B cell (primary cell): ENCODE results near the gene KRT74. TPM values are rescaled to one million over a fixed set of nuclear protein-coding genes. Genes with fewer than 3 reads are reported as not detected.

Experiments used
- ATAC-seq: fragments of 200-7000 bp; cut with Tn5 transposase; one replicate; pipeline ENCODE4 v1.10.0; 2021; ENCODE audit warnings: low read depth, mild to moderate bottlenecking, moderate number of reproducible peaks, moderate library complexity
- CTCF ChIA-PET: fragments of 350-600 bp; sonication (Branson Sonifier 250); formaldehyde crosslinking; loops from one replicate; lab custom pipeline; 2021; ENCODE audit warnings: antibody characterized with exemption, inconsistent platforms; lab: Charles Lee
- POLR2A ChIA-PET: fragments of 350-600 bp; sonication (Branson Sonifier 250); formaldehyde crosslinking; loops from one replicate; lab custom pipeline; 2021; ENCODE audit warnings: antibody characterized with exemption; lab: Charles Lee
- DNase-seq: peaks from one replicate; pipeline ENCODE4 v3.0.0; 2013
- H2AFZ ChIP-seq: 2 replicates; pipeline ENCODE4 v1.6.1; 2012; ENCODE audit warnings: mild to moderate bottlenecking, low read depth, low read length; ENCODE audit not compliant: insufficient read depth, poor library complexity, severe bottlenecking
- H3K27ac ChIP-seq, 2 donors: 1 replicate in 1 of 2; 2 replicates in 1 of 2; pipeline ENCODE4 v1.5.1; 2012 to 2013; ENCODE audit warnings: low read length in 2 of 2, mild to moderate bottlenecking in 2 of 2, moderate library complexity in 1 of 2
- H3K27me3 ChIP-seq, 4 experiments: fragments of 200-600 bp in 1 of 4; sonication (generic) in 1 of 4; replicated peaks in 1 of 4; 1 replicate in 2 of 4; 2 replicates in 2 of 4; pipeline versions ENCODE4 v1.6.1 to v1.7.0; 2013 to 2016; ENCODE audit warnings: low read length in 3 of 4, mild to moderate bottlenecking in 2 of 4, mixed read lengths in 1 of 4, moderate library complexity in 1 of 4; ENCODE audit not compliant: insufficient read depth in 4 of 4, control insufficient read depth in 3 of 4; ENCODE audit errors: control extremely low read depth in 1 of 4
- H3K36me3 ChIP-seq, 2 experiments: replicated peaks in 1 of 2; 1 replicate in 1 of 2; 2 replicates in 1 of 2; pipeline versions ENCODE4 v1.6.1 to v1.7.1; 2013; ENCODE audit warnings: low read length in 1 of 2; ENCODE audit not compliant: insufficient read depth in 2 of 2, control insufficient read depth in 1 of 2; ENCODE audit errors: control extremely low read depth in 1 of 2, extremely low read depth in 1 of 2
- H3K4me1 ChIP-seq, 2 donors: fragments of 200-600 bp in 1 of 2; sonication (generic) in 1 of 2; 1 replicate in 1 of 2; 2 replicates in 1 of 2; pipeline versions ENCODE4 v1.5.1 to v1.6.1; 2013 to 2017; ENCODE audit warnings: low read length in 2 of 2; ENCODE audit not compliant: control insufficient read depth in 2 of 2, insufficient read depth in 2 of 2
- H3K4me2 ChIP-seq: replicated peaks from 2 replicates; pipeline ENCODE3; 2012; ENCODE audit warnings: mild to moderate bottlenecking, low read depth, low read length; ENCODE audit not compliant: poor library complexity, severe bottlenecking
- H3K4me3 ChIP-seq, 5 experiments: fragments of 200-600 bp in 1 of 5; sonication (generic) in 1 of 5; 1 replicate in 3 of 5; 2 replicates in 2 of 5; pipeline versions ENCODE4 v1.5.1 to v1.7.0; 2011 to 2016; ENCODE audit warnings: low read length in 4 of 5, mild to moderate bottlenecking in 4 of 5, low read depth in 2 of 5, control low read depth in 1 of 5, moderate library complexity in 1 of 5; ENCODE audit not compliant: insufficient read depth in 1 of 5; ENCODE audit errors: control extremely low read depth in 1 of 5, extremely low read depth in 1 of 5
- H3K79me2 ChIP-seq: fragments of 200-600 bp; sonication (generic); one replicate; pipeline ENCODE4 v1.6.0; 2016; ENCODE audit warnings: low read length; ENCODE audit not compliant: control insufficient read depth, insufficient read depth
- H3K9ac ChIP-seq: fragments of 200-600 bp; sonication (generic); 2 replicates; pipeline ENCODE4 v1.6.1; 2017; ENCODE audit warnings: mild to moderate bottlenecking, low read length, moderate library complexity
- H3K9me3 ChIP-seq, 3 donors: one replicate each; pipeline versions ENCODE4 v1.6.1 to v1.7.1; 2013; ENCODE audit warnings: low read length in 2 of 3; ENCODE audit not compliant: control insufficient read depth in 2 of 3, insufficient read depth in 1 of 3; ENCODE audit errors: control extremely low read depth in 1 of 3
- H4K20me1 ChIP-seq: 2 replicates; pipeline ENCODE4 v1.6.0; 2012; ENCODE audit warnings: mild to moderate bottlenecking, low read length; ENCODE audit not compliant: insufficient read depth, control insufficient read depth, poor library complexity, severe bottlenecking
- H3K27ac Mint-ChIP-seq: one replicate; pipeline ENCODE4 v1.8.0; 2021; ENCODE audit warnings: mixed read lengths
- H3K27me3 Mint-ChIP-seq: one replicate; pipeline ENCODE4 v1.8.0; 2021; ENCODE audit warnings: mixed read lengths
- H3K4me1 Mint-ChIP-seq: one replicate; pipeline ENCODE4 v1.8.0; 2021; ENCODE audit warnings: mixed read lengths
- H3K4me3 Mint-ChIP-seq: one replicate; pipeline ENCODE4 v1.8.0; 2021; ENCODE audit warnings: mixed read lengths
- H3K9me3 Mint-ChIP-seq: one replicate; pipeline ENCODE4 v1.8.0; 2022; ENCODE audit warnings: mixed read lengths; ENCODE audit not compliant: insufficient read depth
- CTCF ChIP-seq: fragments of 200-600 bp; IDR thresholded peaks from one replicate; pipeline ENCODE4 v1.8.0; 2022; ENCODE audit warnings: antibody characterized with exemption, mild to moderate bottlenecking
- EZH2 ChIP-seq: IDR thresholded peaks from 2 replicates; pipeline ENCODE4 v1.6.1; 2012; ENCODE audit warnings: borderline replicate concordance, low read depth, mild to moderate bottlenecking, moderate library complexity, low read length; ENCODE audit not compliant: insufficient read depth, poor library complexity, severe bottlenecking
- WGBS: methylation state at CpG from one replicate; pipeline ENCODE4 v1.1.5; 2013; ENCODE audit warnings: missing lambda C conversion rate; ENCODE audit not compliant: insufficient coverage; 5-methylcytosine and 5-hydroxymethylcytosine counted together
- intact Hi-C: fragments of 100-400 bp; cut with micrococcal nuclease; formaldehyde crosslinking; loops from one replicate; pipeline ENCODE4 v1.10.0; 2022
- polyA plus RNA-seq: library from polyadenylated mRNA; depleted of rRNA; stranded (reverse); fragments of >200 nt; gene quantifications from 2 replicates; pipeline ENCODE4 v1.2.3, GENCODE V29; 2012
- total RNA-seq, 2 donors: library from RNA; stranded (reverse); fragments of 120-200 nt in 1 of 2; gene quantifications; 1 replicate in 1 of 2; 2 replicates in 1 of 2; pipeline versions ENCODE4 v1.2.3 to v1.2.4, GENCODE V29; 2013 to 2022

Gene KRT74
- total and polyA plus RNA-seq, 2 donors (not counting 1 experiment from before 2014, with no cell fraction given): not detected

GRCh38 chr12:52552681-52553195 is 20.9 kb downstream of the KRT74 start, which contains the start of gene KRT71:
Gene KRT71 (minus strand): TSS chr12:52553145. CDS start chr12:52553077, 68 bp downstream.
- Histone ChIP-seq H3K27ac (no peak within 1 kb of the TSS), H3K36me3 (no peaks in the 10 kb centered on the region), H3K4me1 (no peaks in the 10 kb centered on the region), H3K27me3 (peaks cover 0 to 2% (median 0%) of the 10 kb centered on the region in 4 experiments), H3K79me2 (no peaks in the 10 kb centered on the region), H4K20me1 (no peaks in the 10 kb centered on the region), H2AFZ (no peak within 1 kb of the TSS), H3K4me2 (no peak within 1 kb of the TSS), H3K9me3 (no peaks in the 10 kb centered on the region), H3K9ac (no peak within 1 kb of the TSS), H3K4me3 (no peak within 1 kb of the TSS)
- Mint-ChIP-seq H3K4me3 (no peak within 1 kb of the TSS), H3K4me1 (no peaks in the 10 kb centered on the region), H3K27ac (no peak within 1 kb of the TSS), H3K9me3 (no peaks in the 10 kb centered on the region), H3K27me3 (peaks cover 23% of the 10 kb centered on the region)
- ATAC-seq (no peak), DNase-seq (no peak)
- CTCF ChIA-PET: no interaction called here
- POLR2A ChIA-PET: no interaction called here
- intact Hi-C loops: no loop called here
- 92% methylated on average over 14 of the region's 14 CpGs for WGBS
- no peak for TF ChIP-seq CTCF
- no peak for TF ChIP-seq EZH2

GRCh38 chr12:52552055-52552454 is 21.6 kb downstream of the KRT74 start:
- Histone ChIP-seq H3K9me3 (no peaks in the 10 kb centered on the region), H4K20me1 (no peaks in the 10 kb centered on the region), H3K4me2 (no peak overlapping the region), H3K4me1 (no peaks in the 10 kb centered on the region), H3K4me3 (no peak overlapping the region), H3K79me2 (no peaks in the 10 kb centered on the region), H3K27me3 (peaks cover 0 to 2% (median 0%) of the 10 kb centered on the region in 4 experiments), H3K27ac (no peak overlapping the region), H3K36me3 (no peaks in the 10 kb centered on the region), H3K9ac (no peak overlapping the region), H2AFZ (no peak overlapping the region)
- ChIA-PET CTCF (no interaction called here), POLR2A (no interaction called here)
- no peaks in the 10 kb centered on the region for H3K9me3 Mint-ChIP-seq
- H3K4me1 Mint-ChIP-seq: no peaks in the 10 kb centered on the region
- no peak for DNase-seq
- peaks cover 23% of the 10 kb centered on the region for H3K27me3 Mint-ChIP-seq
- TF ChIP-seq CTCF: no peak
- no peak for TF ChIP-seq EZH2
- intact Hi-C loops: no loop called here
- WGBS: 62% methylated on average over 5 of the region's 5 CpGs
- no peak overlapping the region for H3K27ac Mint-ChIP-seq
- no peak overlapping the region for H3K4me3 Mint-ChIP-seq
- no peak for ATAC-seq
